HG03354 (cell line): ENCODE measurements around the gene TGFA.
A peak's percentile ranks its signal among the peaks of the same experiment; 100 is the strongest.

Experiments
- ATAC-seq: cut with Tn5 transposase; IDR thresholded peaks from one replicate; pipeline ENCODE4 v1.9.1; 2021; ENCODE audit warnings: mild to moderate bottlenecking; ENCODE audit not compliant: unreplicated experiment, poor library complexity, severe bottlenecking

TGFA gene

GRCh38 chr2:70553584-70554337 lies at the start of gene TGFA:
Gene TGFA, minus strand, starts transcription at chr2:70553826. Its CDS starts 59 bp downstream, at chr2:70553767.
- ATAC-seq, result peak; percentile 74

GRCh38 chr2:70603066-70603465 lies 49.4 kb upstream of the TGFA start:
- no peak for ATAC-seq

GRCh38 chr2:70598197-70598596 lies 44.6 kb upstream of the TGFA start:
- ATAC-seq, result no peak

GRCh38 chr2:70596739-70597138 lies 43.1 kb upstream of the TGFA start:
- no peak for ATAC-seq

GRCh38 chr2:70596293-70596692 lies 42.7 kb upstream of the TGFA start:
- ATAC-seq, result no peak

GRCh38 chr2:70583091-70583490 lies 29.5 kb upstream of the TGFA start:
- ATAC-seq, result no peak

GRCh38 chr2:70580352-70580751 lies 26.7 kb upstream of the TGFA start:
- no peak for ATAC-seq

GRCh38 chr2:70574618-70575017 lies 21.0 kb upstream of the TGFA start:
- no peak for ATAC-seq

- no peak for ATAC-seq
These were observed 20.5 kb upstream of the TGFA start for GRCh38 chr2:70574109-70574508.

- ATAC-seq, result no peak
These were observed 16.5 kb upstream of the TGFA start for GRCh38 chr2:70570041-70570661.

GRCh38 chr2:70569559-70569958 lies 15.9 kb upstream of the TGFA start:
- no peak for ATAC-seq

GRCh38 chr2:70566906-70567305 lies 13.3 kb upstream of the TGFA start:
- ATAC-seq, result no peak

GRCh38 chr2:70566464-70566863 lies 12.8 kb upstream of the TGFA start:
- no peak for ATAC-seq

GRCh38 chr2:70565039-70565731 lies 11.6 kb upstream of the TGFA start:
- no peak for ATAC-seq

- ATAC-seq, result no peak
These were observed 8.3 kb upstream of the TGFA start for GRCh38 chr2:70561893-70562292.

- no peak for ATAC-seq
These were observed 6.8 kb upstream of the TGFA start for GRCh38 chr2:70560442-70560841.

GRCh38 chr2:70560040-70560439 lies 6.4 kb upstream of the TGFA start:
- no peak for ATAC-seq

- ATAC-seq, result no peak
These were observed 4.7 kb upstream of the TGFA start for GRCh38 chr2:70558195-70558808.

- no peak for ATAC-seq
These were observed 3.7 kb upstream of the TGFA start for GRCh38 chr2:70557171-70557838.

- ATAC-seq, result no peak
These were observed 3.0 kb upstream of the TGFA start for GRCh38 chr2:70556608-70557007.
